ENCODE results near the gene CTRB1. TPM values are rescaled to one million over a fixed set of nuclear protein-coding genes. Genes with fewer than 3 reads are reported as not detected.

The CTRB1 gene
- polyA plus RNA-seq, 3 donors = 0.11 TPM; not detected in 2

DNA sequence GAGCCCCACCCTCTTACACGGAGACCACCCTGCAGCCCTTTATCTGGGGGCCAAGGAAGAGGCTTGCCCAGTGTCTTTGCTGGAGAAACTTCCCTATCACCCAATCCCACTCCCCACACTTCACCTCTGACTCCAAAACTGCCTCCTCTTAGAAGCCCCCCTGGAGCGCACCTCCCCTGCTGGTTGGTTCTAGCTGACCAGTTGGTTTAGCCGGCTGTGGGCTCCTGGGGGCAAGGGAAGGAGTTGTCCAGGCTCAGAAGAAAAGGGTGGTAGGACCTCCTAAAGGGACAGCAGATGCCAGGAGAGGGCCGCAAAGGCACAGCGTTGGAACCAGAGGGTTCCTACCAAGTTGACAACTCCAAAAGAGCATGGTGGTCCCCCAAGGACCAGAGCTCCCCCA, 30.7 kb downstream of the CTRB1 start:
- no peak for DNase-seq (ENCODE audit: extremely low read depth in 1 of 11, low read depth in 9 of 11, low spot score in 4 of 11)

DNA sequence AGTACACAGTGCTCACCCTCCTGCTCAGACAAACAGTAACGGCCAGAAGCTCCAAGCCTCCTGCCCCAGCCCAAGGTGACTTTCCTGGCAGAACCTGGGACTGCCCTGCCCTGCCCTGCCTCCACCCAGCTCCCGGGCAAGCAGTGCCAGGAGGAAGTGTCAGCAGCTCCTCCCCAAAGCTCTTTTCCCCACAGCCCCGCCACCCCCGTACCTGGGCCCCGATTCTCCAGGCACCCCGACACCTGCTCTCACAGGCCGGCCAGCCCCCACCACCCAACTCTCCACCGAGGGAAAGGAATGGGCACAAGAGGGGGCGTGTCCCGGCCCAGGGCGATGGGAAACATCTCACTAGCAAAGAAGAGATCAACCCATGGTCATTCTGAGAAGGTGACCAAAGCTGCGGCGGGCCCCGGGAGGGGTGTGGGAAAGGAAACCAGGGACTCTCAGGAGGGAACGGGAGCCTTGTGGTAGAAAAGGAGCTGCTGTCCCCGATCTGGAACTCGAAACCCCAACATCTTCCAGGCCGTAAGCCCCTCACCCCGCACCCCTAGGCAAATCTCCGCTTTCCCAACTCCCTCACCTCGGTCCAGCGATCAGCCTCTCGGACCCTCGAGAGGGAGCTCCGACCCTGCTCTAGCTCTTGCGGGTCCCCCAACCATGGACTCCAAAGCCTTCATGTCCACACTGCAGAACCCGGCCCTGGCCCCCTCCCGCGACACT, 31.5 kb downstream of the CTRB1 start:
- no peak for DNase-seq (ENCODE audit: extremely low read depth in 1 of 11, low read depth in 9 of 11, low spot score in 4 of 11)

DNA sequence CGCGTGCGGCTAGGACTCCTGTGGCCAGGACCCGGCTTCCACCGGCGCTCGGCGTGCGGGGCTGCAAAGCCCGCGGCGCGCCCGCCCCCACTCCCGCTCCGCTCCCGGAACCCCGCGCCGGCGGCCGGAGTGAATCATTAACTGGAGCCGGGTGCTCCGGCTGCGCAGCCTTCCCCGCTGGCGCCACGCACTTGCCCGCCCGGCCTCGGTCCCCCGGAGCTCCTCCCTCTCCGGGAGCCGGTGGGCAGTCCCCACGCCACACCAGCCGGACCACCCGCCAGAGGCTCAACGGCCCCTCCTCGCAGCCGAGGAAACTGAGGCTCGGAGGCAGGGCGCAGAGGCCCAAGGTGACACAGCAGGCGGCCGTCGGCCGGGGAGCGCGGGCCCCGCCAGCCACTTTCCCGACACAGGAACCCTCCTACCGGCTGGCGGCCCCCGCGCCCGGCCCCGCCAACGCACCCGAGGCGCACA, 32.1 kb downstream of the CTRB1 start:
- DNase-seq (ENCODE audit: extremely low read depth in 1 of 11, low read depth in 9 of 11, low spot score in 4 of 11) = no peak

DNA sequence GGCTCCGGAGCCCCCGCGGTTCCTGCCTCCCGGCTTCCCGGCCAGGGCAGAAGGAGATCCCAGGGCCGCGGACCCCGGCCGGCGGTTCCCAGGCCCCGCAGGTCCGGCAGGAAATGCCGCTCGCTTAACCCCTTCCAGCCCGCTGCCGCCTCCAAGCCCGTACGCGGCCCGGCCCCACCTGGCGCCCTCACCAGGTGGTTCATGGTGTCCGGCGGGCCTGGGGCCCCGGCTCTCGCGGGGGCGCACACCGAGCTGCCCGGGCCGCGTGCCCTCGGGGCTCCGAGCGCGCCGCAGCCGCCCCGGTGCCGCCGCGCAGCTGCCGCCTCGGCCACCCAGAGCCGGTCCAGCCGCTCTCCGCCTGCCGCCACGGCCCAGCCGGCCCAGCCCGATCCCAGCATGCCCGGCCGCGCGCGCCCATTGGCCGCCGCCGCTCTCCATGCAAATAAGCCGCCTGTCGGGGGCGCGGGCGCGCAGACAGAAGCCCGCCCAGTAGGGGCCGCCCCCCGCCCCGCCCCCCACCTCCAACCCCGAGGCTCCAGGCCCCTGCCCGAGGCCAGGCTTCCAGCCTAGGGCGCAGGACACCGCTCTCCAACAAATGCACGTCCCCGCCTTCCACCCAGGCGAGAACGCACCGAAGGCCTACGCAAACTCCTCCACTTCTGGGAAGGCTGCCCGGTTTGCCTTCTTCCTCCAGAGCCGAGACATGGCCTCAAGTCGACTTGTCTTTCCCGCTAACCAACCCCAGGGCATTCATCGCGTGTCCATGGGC, 32.7 kb downstream of the CTRB1 start, which contains the start of gene BCAR1:
Gene BCAR1 (minus strand): TSS at position 345 of the 769 bp plus-strand sequence. CDS start 142 bp downstream, at position 203.
- peak in 8 of 11 donors; percentile 72 to 86 (median 85) for DNase-seq (ENCODE audit: extremely low read depth in 1 of 11, low read depth in 9 of 11, low spot score in 4 of 11)

DNA sequence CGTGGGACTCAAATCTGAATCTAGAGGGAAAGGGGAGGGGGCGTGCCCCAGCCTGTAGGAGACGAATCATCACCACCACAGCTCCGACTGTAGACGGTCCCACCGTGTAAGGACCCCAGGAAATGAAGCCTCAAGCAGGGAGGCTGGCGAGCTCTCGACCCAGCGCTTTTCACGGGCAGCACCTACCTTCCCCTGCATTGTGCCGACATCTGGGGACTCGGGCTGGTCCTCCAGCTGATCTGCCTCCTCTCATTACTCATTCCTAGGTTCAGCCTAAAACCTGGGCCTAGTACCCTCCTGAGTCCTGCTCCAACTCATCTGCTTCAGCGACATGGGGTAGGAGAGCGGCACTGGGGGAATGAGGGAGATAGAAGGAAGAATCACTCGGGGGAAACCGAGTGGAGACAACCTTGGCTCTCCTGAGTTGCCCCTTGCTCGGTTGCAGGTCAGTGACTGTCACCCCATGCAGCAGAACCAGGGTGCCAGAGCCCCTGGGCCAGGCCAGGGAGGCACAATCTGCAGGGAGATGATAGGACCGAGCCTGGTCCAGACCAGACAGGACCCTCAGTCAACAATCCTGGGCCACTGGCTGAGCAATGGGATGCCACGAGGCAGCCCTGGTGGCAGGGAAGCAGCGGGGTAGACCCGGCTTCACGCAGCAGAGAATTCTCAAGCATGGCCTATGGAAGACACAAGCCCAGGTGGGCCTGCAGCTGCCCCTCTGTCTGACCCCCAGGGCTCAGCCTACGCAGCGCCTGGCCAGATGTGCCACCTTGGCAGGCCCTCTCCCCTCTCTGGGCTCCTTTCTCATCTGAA, 33.5 kb downstream of the CTRB1 start:
- DNase-seq (ENCODE audit: extremely low read depth in 1 of 11, low read depth in 9 of 11, low spot score in 4 of 11) = no peak

DNA sequence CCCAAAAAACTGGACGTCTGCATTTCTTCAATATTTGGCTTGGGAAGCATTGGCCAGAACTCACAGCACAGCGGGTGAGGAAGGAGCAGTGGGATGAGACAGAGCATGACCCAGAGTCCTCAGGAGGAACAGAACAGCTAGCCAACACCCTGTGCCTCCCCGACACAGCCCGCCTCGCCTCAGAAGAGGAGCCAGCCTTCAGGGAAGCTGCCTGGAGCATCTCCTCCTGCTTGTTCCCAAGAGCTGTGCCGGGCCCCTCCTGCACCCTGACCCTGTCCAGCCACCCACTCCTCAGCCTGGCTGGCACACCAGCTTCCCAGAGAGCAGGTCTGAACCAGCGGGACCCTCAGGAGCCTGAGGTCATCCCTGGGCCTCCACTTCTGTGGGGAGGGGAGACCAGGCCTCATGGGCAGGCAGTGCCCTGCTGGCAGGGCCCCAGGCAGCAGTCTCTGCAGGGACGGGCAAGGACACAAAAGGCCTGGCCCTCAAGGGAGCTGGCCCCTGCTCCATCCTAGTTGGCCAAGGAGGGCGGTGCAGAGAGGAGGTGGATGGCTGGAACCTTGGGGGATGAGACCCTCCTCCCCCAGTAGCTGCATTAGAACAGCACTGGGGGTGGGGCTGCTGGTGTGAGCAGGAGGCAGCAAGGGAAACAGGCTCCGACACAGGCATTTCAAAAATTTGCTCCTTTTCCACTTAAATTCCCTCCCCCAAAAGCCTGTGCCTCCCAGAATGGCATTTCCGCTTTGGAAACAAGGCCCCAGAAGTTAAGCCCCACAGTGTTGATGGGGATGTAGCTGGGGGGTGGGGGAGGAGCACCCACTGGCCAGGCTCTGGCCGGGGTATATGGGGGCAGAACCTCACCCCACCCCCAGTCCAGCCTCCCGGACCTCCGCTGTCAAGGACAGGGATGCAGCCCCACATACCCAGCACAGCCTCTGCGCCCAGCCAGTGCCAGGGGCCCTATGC, 34.4 kb downstream of the CTRB1 start:
- no peak for DNase-seq (ENCODE audit: extremely low read depth in 1 of 11, low read depth in 9 of 11, low spot score in 4 of 11)

DNA sequence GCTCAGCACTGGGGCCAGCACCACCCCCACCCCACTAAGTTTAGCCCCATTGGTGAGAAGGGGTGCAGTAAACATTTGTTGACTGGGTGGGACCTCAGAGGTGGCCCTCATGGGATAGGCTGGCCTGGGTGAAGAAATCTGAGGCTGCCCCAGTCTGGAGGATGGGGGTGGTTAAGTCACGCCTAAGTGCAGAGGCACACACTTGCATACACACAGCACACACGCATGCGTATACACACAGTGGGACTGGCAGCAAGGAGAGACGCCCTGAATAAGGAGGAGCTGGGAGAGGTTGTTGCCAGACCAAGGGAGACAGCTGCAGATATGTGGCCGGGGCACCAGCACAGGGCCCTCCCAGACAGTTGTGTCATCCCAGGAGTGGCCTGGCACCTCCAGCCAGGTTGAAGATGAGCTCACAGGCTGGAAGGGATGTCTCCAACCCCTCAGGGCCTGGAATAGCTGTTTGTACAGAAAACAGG, 35.6 kb downstream of the CTRB1 start:
- DNase-seq (ENCODE audit: extremely low read depth in 1 of 11, low read depth in 9 of 11, low spot score in 4 of 11) = no peak

DNA sequence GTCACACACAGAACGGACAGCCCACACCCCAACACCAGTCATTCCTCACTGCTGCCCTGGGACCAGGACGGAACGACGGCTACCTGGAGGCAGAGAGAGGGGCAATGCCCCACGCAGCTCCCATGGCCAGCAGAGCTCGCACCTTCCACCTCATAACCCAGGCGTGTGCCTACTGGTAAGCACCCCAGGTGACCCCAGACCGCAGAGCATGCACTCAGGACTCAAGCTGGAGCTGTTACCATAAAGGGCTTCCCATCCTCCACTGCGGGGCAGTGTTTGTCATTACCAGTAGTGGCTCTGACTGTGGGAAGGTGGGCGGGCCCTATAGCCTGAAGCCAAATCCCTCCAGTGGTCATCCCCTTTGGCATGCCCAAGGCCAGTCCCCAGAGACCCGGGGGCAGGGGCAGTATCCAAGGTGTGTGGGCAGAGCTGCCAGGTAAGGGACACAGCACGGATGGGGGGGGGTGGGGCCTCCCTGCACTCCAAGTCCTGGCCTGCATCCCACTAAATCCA, 37.3 kb downstream of the CTRB1 start:
- no peak for DNase-seq (ENCODE audit: extremely low read depth in 1 of 11, low read depth in 9 of 11, low spot score in 4 of 11)

DNA sequence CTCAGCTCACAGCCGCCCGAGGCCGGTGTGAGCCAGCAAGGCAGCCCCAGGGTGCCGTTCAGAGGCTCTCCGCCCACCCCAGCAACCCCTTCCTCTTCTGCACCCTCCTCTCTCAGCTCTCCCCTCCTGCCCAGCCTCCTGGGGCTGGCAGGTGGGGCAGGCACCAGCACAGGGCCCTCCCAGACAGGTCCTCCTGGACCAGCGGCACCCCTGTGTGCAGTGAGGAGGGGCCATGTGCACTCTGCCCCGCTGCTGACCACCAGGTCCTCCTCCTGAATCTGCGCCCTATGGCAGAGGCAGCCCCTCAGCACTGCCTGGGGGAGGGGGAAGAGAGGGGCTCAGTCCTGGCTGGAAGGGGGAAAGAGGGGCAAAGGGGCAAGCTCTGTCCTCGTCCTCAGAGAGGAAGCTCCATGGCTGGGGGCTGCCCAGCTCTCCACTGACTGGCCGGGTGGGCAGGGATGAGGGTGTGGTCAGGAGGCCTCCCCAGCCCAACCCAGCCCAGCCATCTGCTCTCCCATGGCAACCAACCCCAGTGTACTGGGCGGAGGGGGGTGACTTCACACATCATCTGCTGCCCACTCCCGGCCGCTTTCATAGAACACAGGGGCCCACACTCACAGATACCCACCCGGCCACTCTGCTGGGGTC, 38.0 kb downstream of the CTRB1 start:
- no peak for DNase-seq (ENCODE audit: extremely low read depth in 1 of 11, low read depth in 9 of 11, low spot score in 4 of 11)

DNA sequence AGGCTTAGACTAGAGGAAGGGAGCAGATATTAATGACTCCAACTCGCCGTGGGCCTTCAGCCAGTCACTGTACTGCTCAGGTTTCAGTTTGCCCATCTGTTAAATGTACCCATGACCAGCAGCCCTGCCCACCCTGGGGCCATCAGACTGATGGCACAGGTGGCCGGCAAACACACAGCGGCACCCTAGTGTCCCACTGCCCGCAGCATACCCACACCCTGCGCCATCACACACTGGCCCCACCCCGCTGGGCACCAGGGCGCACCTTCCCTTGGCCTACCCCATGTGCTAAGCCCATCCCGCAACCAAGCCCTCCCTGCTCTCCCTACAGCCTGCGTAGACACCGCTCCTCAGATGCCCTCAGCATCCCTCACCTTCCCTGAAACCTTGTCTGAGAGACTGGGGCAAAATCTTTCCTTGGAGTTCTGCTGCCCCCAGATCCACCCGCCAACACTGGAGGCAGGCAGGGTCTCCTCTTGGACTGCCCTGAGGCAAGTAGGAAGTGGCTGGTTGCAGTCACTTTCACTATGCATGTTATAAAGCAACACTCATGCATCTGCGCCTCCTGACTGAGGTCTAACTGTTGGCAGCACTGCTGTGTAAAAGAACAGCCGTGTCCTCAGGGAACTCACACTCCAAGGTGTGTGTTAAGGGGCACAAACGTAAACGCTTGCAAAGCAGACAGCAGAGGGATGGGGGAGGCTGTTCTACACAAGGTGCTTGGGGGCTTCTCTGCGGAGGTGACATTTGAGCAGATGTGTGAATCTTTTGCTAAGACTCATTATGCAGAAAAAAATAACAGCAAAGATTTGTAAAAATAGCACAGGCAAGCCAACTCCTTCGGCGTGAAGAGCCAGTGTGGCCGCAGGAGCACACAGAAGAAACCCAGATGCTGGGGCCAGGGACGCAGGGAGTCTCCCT, 39.4 kb downstream of the CTRB1 start:
- no peak for DNase-seq (ENCODE audit: extremely low read depth in 1 of 11, low read depth in 9 of 11, low spot score in 4 of 11)

DNA sequence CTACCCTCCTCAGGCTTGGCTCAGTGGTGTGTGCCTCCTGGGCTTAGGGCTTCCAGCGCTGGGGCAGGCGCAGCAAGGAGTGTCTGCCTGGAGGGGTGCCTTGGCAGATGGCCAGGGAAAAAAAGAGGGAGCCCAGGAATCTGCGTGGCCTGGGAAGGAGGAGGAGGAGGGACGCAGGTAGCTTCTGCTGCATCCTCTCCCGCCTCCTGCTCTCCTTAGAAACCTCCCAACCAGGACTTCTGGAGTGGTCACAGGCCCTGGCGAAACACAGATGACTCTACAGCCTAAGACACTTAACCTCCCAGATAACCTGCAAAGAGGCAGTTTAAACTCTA, 40.0 kb downstream of the CTRB1 start:
- DNase-seq (ENCODE audit: extremely low read depth in 1 of 11, low read depth in 9 of 11, low spot score in 4 of 11) = no peak

DNA sequence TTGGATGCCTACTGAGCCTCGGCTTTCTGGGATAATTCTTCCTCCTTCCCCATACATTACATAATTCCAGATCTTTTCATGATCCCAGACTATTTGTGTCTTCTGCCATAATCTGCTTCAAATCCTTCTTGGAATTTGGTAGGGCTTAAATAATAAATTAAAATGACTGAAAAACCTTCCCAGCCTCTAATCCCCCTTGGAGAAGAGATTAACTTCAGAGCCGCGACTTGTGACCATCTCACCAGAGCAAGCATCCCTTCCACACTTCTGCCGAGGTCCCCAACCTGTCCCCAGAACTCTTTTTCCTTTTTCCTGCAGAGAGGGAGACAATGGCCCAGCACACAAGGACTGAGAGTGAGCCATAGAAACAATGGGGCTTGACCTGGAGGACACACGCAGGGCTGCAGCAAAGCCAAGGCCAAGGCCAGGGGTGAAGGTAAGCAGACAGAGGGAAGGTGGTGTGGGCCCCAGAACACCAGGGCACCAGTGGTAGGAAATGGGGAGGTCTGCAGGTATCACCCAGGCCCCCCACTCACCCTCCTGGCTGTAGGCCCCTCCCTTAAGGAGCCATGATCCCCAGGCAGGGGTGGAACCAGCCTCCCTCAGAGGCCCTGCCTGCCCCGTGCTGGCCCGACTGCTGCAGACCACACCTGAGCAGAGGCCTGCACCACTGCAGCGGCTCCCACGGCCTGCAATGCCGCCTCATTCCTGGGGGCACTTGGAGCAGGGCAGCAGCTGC, 42.2 kb downstream of the CTRB1 start:
- no peak for DNase-seq (ENCODE audit: extremely low read depth in 1 of 11, low read depth in 9 of 11, low spot score in 4 of 11)

DNA sequence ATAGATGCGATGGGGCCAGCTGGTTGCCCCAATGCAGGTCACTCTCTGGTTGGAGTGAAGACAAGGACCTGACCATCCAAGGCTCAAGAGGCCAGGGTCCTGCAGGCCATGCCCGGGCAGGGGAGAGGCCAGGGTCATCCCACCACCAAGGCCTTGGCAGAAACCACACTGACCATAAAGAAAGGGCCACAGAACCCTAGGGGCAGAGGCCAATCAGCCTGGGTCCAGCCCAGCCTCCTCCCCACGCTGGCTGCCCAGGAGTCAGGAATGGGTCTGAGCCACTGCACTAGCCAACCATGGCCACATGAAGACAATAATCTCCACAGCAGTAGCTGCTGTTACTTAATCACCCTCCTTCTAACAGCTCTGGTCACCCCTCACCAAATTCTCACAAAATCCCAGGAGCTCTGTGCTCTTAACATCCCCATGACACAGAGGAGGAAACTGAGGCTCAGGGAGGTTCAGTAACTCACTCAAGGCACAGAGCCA, 42.8 kb downstream of the CTRB1 start:
- no peak for DNase-seq (ENCODE audit: extremely low read depth in 1 of 11, low read depth in 9 of 11, low spot score in 4 of 11)

DNA sequence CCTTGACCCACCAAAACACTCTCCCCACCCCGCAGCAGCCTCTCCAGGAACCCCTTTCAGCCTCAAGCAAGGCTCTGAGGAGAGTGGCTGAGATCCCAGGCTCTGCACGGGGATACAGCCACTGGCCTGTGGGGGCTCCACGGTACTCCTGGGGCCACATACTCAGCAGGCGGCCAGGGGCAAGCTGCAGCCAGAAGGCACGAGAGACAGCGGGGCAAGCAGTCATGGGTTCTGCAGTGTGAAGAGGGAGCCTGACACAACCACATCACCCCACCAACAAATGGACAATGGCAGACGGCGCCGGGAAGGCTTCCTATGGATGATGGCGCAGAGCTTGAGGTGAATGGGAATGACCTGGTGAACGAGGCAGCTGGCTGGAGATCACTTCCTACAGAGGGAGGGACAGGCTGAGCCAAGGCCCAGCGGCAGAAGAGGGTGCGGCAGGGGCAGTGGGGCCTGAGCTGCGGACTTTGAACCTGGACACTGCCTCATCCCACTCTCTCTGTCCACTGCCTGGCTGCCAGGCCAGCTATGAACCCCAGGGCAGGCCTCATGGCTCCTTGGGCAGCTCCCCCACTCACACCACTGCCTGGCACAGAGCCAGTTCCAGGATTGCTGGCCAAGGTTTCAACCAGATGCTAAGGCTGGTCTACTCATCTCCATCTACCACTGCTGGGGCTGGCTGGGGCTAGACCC, 43.5 kb downstream of the CTRB1 start:
- no peak for DNase-seq (ENCODE audit: extremely low read depth in 1 of 11, low read depth in 9 of 11, low spot score in 4 of 11)

DNA sequence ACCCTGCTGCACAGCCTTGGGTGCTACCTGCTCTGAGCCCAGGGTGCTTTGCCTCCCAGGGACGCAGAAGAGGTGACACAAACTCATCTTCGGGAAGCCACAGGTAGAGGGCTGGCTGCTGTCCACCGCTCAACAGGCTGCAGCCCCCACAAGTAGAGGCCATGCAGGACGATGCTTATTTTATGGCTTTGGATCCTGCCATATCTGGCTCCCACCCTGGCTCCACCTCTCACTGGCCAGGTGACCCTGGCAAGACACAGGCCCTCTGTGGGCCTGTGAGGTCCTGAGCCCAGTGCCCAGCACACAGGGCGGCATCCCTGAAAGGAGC, 44.0 kb downstream of the CTRB1 start:
- DNase-seq (ENCODE audit: extremely low read depth in 1 of 11, low read depth in 9 of 11, low spot score in 4 of 11) = no peak

Measured in renal cortex interstitium (tissue), 11 donors.